ENCODE measurements around the gene C2orf81.
"Not testable (repeated sequence)": the region's sequence is repeated elsewhere in the genome, so short reads cannot be mapped to it uniquely, and the experiment has no call there.

C2orf81 gene

DNA sequence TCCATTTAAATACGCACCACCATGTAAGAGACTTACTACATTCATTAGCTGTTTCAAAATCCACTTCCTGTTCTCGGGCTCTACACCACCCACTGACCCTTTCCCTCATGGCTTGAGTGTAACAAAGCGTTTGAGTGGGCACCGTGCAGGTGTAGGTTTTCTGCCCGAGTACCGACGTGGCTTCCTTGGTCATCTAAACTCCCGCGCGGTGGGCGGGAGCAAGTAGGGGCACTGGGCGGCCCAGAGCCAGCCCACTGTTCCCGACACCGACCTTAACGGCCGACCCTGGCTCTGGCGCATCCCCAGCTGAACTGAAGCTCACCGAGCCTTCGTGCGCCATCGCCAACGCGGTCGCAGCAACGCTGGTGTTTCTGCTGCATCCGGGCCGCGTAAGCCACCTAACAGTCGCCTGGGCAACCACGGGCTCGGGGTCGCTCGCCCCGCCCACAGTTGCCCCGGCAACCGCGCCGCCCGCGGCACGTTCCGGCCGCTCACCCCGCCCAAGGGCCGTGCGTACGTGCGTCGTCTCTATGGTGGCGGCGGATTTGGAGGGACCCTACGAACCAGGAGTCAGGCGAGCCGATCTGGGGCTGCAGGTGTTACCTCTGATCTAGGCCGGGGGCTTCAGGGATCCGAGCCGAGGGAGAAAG is at the start of gene C2orf81, which contains the start of gene WDR54:
C2orf81 (minus strand) TSS at position 399 of the 650 bp plus-strand sequence; CDS start at position 340, 59 bp downstream.
WDR54 (plus strand) TSS at position 510 of the 650 bp plus-strand sequence. CDS start 424 bp downstream, outside the sequence.
- DNase-seq (ENCODE audit: low read depth in 1 of 2, low spot score in 1 of 2), result peak; percentile 87 to 90

- DNase-seq (ENCODE audit: low read depth in 1 of 2, low spot score in 1 of 2), result not testable (repeated sequence)
Observed at GRCh38 chr2:74470742-74471141, 49.3 kb upstream of the C2orf81 start.

- DNase-seq (ENCODE audit: low read depth in 1 of 2, low spot score in 1 of 2), result no peak
Observed at GRCh38 chr2:74464406-74464805, 43.0 kb upstream of the C2orf81 start.

- DNase-seq (ENCODE audit: low read depth in 1 of 2, low spot score in 1 of 2), result no peak
Observed at GRCh38 chr2:74462786-74463105, 41.3 kb upstream of the C2orf81 start.

GRCh38 chr2:74462054-74462785 is 40.8 kb upstream of the C2orf81 start:
- DNase-seq (ENCODE audit: low read depth in 1 of 2, low spot score in 1 of 2), result no peak

DNA sequence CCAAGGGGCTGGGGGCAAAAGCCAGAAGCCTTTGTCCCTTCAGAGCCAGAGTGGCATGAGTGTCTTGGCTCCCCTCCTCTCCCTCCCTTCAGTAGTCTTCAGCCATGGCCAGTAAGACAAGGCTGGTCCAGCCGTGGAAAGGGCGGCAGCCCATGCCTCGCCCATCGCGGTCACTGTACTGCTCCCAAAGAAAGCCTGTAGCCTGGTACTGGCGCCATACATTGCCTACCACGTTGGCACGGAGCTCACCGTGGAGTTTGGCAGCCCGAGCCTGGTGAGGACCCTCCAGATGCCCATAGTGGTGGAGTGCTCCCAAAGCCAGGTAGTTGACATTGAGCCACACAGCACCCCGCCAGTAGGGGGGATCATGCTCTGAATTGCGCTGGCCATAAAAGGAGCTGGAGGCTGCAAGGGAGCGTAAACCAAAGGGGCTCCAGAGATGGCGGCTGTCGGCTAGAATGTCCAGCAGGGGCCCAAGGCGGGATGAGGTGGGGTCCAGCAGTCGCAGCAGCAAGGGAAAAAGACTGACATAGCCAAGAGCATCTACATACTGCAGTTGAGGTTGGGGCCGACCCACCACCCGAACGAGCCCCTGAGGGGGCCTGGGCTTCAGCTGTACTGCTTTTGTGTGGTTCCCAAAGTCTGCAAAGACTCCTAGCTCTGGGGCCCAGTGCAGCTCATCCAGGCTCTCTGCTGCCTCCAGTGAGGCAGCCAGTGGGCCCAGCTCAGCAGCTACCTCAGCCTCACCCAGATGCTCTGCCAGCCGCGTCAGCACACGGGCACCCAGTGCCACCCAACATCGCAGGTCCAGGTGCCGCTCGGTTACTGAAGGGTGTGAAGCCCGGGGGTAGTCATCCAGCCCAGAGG is 40.0 kb upstream of the C2orf81 start:
- DNase-seq (ENCODE audit: low read depth in 1 of 2, low spot score in 1 of 2), result no peak

DNA sequence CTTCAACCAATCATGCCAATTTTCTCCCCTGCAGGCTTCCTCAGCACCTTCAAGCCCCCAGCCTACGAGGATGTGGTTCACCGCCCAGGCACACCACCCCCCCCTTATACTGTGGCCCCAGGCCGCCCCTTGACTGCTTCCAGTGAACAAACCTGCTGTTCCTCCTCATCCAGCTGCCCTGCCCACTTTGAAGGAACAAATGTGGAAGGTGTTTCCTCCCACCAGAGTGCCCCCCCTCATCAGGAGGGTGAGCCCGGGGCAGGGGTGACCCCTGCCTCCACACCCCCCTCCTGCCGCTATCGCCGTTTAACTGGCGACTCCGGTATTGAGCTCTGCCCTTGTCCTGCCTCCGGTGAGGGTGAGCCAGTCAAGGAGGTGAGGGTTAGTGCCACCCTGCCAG is 38.8 kb upstream of the C2orf81 start:
- not testable (repeated sequence) for DNase-seq (ENCODE audit: low read depth in 1 of 2, low spot score in 1 of 2)

DNA sequence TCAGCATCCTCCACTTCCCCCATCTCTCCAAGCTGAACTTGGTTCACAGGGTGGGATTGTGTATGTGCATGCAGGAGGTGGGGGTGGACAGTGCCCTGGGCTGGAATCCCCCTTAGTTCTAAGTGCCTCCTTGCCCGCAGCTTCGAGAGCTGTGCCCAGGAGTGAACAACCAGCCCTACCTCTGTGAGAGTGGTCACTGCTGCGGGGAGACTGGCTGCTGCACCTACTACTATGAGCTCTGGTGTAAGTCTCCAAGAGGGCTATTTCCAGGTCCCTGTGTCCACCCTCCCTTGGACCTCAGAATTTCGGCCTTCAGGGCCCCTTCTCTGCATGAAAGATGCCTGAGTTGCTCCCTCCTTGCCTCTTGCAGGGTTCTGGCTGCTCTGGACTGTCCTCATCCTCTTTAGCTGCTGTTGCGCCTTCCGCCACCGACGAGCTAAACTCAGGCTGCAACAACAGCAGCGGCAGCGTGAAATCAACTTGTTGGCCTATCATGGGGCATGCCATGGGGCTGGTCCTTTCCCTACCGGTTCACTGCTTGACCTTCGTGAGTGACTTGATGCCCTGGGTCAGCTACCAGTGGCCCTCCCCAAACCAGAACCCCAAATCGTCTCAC is 38.2 kb upstream of the C2orf81 start:
- not testable (repeated sequence) for DNase-seq (ENCODE audit: low read depth in 1 of 2, low spot score in 1 of 2)

GRCh38 chr2:74458938-74459363 is 37.5 kb upstream of the C2orf81 start:
- no peak for DNase-seq (ENCODE audit: low read depth in 1 of 2, low spot score in 1 of 2)

- DNase-seq (ENCODE audit: low read depth in 1 of 2, low spot score in 1 of 2), result peak; percentile 90 to 99
Observed at GRCh38 chr2:74458132-74458937, 36.9 kb upstream of the C2orf81 start, which contains the start of gene WBP1. Gene WBP1 (plus strand): TSS chr2:74458438. CDS start chr2:74458603, 165 bp downstream.

- DNase-seq (ENCODE audit: low read depth in 1 of 2, low spot score in 1 of 2), result peak; percentile 62 to 67
Observed at GRCh38 chr2:74457549-74458131, 36.2 kb upstream of the C2orf81 start.

DNA sequence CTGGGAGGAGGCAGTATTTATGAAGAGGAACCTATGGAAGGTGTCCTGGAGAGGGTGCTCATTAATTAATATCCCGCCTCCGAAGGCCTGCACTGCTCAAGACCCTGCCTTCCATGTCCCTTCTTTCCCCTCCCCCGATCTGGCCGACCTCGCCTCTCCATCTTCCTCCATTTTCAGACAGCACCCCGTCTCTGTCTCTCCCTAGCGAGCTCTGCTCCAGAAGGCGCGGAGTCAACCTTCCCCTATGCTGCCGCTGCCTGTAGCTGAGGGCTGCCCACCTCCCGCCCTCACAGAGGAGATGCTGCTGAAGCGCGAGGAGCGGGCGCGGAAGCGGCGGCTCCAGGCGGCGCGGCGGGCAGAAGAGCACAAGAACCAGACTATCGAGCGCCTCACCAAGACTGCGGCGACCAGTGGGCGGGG is 35.7 kb upstream of the C2orf81 start:
- DNase-seq (ENCODE audit: low read depth in 1 of 2, low spot score in 1 of 2), result no peak

DNA sequence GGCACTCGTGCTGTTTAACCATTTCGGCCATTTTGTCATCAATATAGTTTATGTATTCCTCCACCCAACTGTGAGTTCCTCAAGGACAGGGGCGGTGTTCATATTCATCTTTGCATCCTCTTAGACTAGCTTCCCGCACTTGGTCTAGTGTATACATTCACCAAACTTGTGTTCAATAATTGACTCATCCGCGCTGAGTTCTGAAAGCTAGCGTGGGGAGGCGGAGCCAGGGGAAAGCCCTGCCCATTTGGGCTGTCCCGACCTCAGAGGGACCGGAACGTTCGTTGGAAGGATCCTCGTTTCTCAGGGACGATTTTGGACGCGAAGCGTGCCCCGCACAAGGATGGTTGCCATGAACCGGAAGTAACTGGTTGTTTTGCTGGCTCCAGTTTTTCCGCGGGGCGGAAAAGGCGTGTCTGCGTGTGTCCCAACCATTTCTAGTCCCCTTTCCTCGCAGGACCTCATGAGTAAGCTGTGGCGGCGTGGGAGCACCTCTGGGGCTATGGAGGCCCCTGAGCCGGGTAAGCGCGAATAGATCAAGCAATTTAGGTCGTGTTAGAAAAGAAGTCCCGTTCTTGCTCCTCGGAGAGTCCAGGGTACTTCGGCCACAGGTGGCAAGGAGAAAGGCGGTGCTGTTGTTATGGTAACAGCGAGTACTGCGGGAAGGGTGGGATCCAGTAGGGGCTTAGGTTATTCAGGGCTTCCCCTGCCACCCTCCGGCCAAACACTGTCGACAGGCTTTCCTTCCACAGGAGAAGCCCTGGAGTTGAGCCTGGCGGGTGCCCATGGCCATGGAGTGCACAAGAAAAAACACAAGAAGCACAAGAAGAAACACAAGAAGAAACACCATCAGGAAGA is 33.5 kb upstream of the C2orf81 start, which contains the start of gene INO80B:
INO80B (plus strand) TSS at position 434 of the 858 bp plus-strand sequence; CDS start at position 464, 30 bp downstream.
- peak; percentile 96 to 98 for DNase-seq (ENCODE audit: low read depth in 1 of 2, low spot score in 1 of 2)

- DNase-seq (ENCODE audit: low read depth in 1 of 2, low spot score in 1 of 2), result no peak
Observed at GRCh38 chr2:74450570-74451190, 29.3 kb upstream of the C2orf81 start.

GRCh38 chr2:74448771-74449170 is 27.4 kb upstream of the C2orf81 start:
- DNase-seq (ENCODE audit: low read depth in 1 of 2, low spot score in 1 of 2), result no peak

GRCh38 chr2:74447230-74447999 is 26.0 kb upstream of the C2orf81 start:
- DNase-seq (ENCODE audit: low read depth in 1 of 2, low spot score in 1 of 2), result no peak

DNA sequence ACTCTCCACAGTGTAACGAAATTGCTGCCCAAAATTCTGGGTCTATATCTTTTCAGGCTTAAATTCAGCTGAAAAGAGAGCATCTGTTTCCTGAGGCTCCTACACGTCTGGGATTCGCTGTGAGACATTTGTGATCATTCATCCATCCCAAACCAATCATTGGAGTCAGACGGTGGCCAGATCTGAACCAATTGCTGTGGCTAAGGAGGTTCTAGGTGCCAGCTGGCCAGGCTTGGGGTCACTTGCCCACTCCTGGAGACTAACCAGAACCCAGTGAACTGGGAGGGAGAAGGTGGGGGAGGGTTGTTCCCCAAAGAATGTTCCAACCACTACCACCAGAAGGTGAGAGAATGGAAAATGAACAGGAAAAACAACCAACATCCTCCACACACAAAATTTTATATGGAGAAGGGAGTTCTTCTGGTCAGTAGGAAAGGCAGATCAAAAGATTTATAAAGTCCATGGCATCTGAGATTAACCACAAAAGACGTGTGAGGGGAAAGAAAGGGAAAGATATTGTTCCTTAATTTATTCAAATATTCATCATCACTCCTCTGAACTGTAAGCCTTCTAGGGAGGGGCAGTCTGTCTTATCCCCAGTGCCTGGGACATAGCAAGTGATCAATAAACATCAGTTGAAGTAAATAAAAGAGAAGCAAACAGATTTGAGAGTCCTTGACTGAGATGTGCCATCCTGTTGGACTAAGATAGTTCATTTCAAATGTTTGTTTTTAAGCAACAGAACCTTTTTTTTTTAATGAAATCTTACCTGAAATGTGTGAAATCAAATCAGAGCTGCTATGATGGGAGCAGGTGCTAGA is 23.3 kb upstream of the C2orf81 start:
- DNase-seq (ENCODE audit: low read depth in 1 of 2, low spot score in 1 of 2), result no peak
